ENCODE data around the gene MIA2. TPM values are rescaled to one million over a fixed set of nuclear protein-coding genes. Genes with fewer than 3 reads are reported as not detected.
A peak's percentile ranks its signal among the peaks of the same experiment; 100 is the strongest.
"Not testable (repeated sequence)": the region's sequence is repeated elsewhere in the genome, so short reads cannot be mapped to it uniquely, and the experiment has no call there.

Gene MIA2
- total and polyA plus RNA-seq, 7 donors: 10.6 to 29.1 (median 18.3) TPM

- no peaks in the 10 kb centered on the region for H3K36me3 ChIP-seq (ENCODE audit: insufficient read depth in 1 of 2, low read depth in 1 of 2)
- no peak for TF ChIP-seq CTCF (IDR thresholded peaks at IDR 0.05)
- no peak overlapping the region for H3K4me3 ChIP-seq
- no peak for ATAC-seq
- H3K27me3 ChIP-seq (ENCODE audit: insufficient read depth in 3 of 3, low read length in 2 of 3): no peaks in the 10 kb centered on the region
- intact Hi-C loops (cut with DNase I): loop anchor here in 1 of 2 donors (10.0 kb wide), 1 partner anchor 134 kb away; no protein-coding TSS in a partner anchor
- no peak for DNase-seq
- 73 to 84% (median 80%) methylated on average over 5 of the region's 5 CpGs for WGBS, 3 donors
- H3K9me3 ChIP-seq: no peaks in the 10 kb centered on the region
- no peak overlapping the region for H3K27ac ChIP-seq
- H3K4me1 ChIP-seq: peaks cover 4% of the 10 kb centered on the region
These were observed 3.2 kb upstream of the MIA2 start for GRCh38 chr14:39230416-39231035.

- not testable (repeated sequence) for DNase-seq; H3K27ac ChIP-seq; H3K4me1 ChIP-seq; H3K27me3 ChIP-seq (ENCODE audit: insufficient read depth in 3 of 3, low read length in 2 of 3); H3K9me3 ChIP-seq; H3K4me3 ChIP-seq; H3K36me3 ChIP-seq (ENCODE audit: insufficient read depth in 1 of 2, low read depth in 1 of 2)
- 89 to 90% (median 90%) methylated on average over 11 of the region's 11 CpGs for WGBS, 3 donors
- intact Hi-C loops (cut with DNase I): loop anchor here in 1 of 2 donors (10.0 kb wide), 1 partner anchor 133 kb away; no protein-coding TSS in a partner anchor
- ATAC-seq: peak; percentile 64 to 80 (median 71)
- peak; percentile 27 for TF ChIP-seq CTCF (IDR thresholded peaks at IDR 0.05)
These were observed 1.8 kb upstream of the MIA2 start for GRCh38 chr14:39231751-39232553.

GRCh38 chr14:39232554-39233415, 930 bp upstream of the MIA2 start:
- no peak for TF ChIP-seq CTCF (IDR thresholded peaks at IDR 0.05)

GRCh38 chr14:39234986-39235385, 1.3 kb downstream of the MIA2 start:
- not testable (repeated sequence) for H3K4me3 ChIP-seq; H3K27ac ChIP-seq; H3K27me3 ChIP-seq (ENCODE audit: insufficient read depth in 3 of 3, low read length in 2 of 3); H3K4me1 ChIP-seq; H3K9me3 ChIP-seq; H3K36me3 ChIP-seq (ENCODE audit: insufficient read depth in 1 of 2, low read depth in 1 of 2); DNase-seq; ATAC-seq
- WGBS, 3 donors: 84 to 95% (median 93%) methylated on average over 5 of the region's 5 CpGs
- intact Hi-C loops (cut with DNase I): loop anchor here in 1 of 2 donors (10.0 kb wide), 1 partner anchor 130 kb away; no protein-coding TSS in a partner anchor

More at GRCh38 chr14:39232554-39233415, 930 bp upstream of the MIA2 start:
- no peak for DNase-seq
- Histone ChIP-seq H3K4me1 (peaks cover 4% of the 10 kb centered on the region), H3K9me3 (no peaks in the 10 kb centered on the region), H3K4me3 (no peak overlapping the region), H3K27ac (no peak overlapping the region), H3K36me3 (ENCODE audit: insufficient read depth in 1 of 2, low read depth in 1 of 2) (no peaks in the 10 kb centered on the region), H3K27me3 (ENCODE audit: insufficient read depth in 3 of 3, low read length in 2 of 3) (no peaks in the 10 kb centered on the region)
- WGBS, 3 donors: 73 to 82% (median 77%) methylated on average over 12 of the region's 12 CpGs
- intact Hi-C loops (cut with DNase I): loop anchor here in 1 of 2 donors (10.0 kb wide), 1 partner anchor 132 kb away; no protein-coding TSS in a partner anchor
- ATAC-seq: peak; percentile 74 to 88 (median 80)

GRCh38 chr14:39235466-39235865, 1.8 kb downstream of the MIA2 start:
- not testable (repeated sequence) for H3K36me3 ChIP-seq (ENCODE audit: insufficient read depth in 1 of 2, low read depth in 1 of 2); H3K4me3 ChIP-seq; H3K9me3 ChIP-seq; H3K27ac ChIP-seq; H3K27me3 ChIP-seq (ENCODE audit: insufficient read depth in 3 of 3, low read length in 2 of 3); ATAC-seq; H3K4me1 ChIP-seq; DNase-seq
- intact Hi-C loops (cut with DNase I): loop anchor here in 1 of 2 donors (10.0 kb wide), 1 partner anchor 129 kb away; no protein-coding TSS in a partner anchor
